Testis (tissue), 2 donors: ENCODE results near the gene SPTLC3.

Experiments
- CTCF ChIP-seq, 3 experiments: fragments of 450-650 bp in 2 of 3; fragments of 200-600 bp in 1 of 3; sonication (generic) in 1 of 3; IDR thresholded peaks; one replicate each; pipeline ENCODE4 v1.5.1; 2016 to 2019; ENCODE audit warnings: antibody characterized with exemption in 3 of 3, mild to moderate bottlenecking in 2 of 3, moderate library complexity in 1 of 3
- POLR2A ChIP-seq: fragments of 450-650 bp; IDR thresholded peaks from one replicate; pipeline ENCODE4 v1.6.1; 2017; ENCODE audit warnings: antibody characterized with exemption, mild to moderate bottlenecking, moderate library complexity

GRCh38 chr20:13130707-13131103, 121.9 kb downstream of the SPTLC3 start:
- no peak for TF ChIP-seq POLR2A
- TF ChIP-seq CTCF (IDR thresholded peaks at IDR 0.05) = no peak
